Uterus (tissue), 2 donors: ENCODE measurements around the gene COPZ1.

Experiments used
- POLR2A ChIP-seq, 2 donors: fragments of 450-650 bp; IDR thresholded peaks; one replicate each; pipeline ENCODE4 v1.6.1; 2016; ENCODE audit warnings: antibody characterized with exemption in 2 of 2, mild to moderate bottlenecking in 1 of 2, moderate library complexity in 1 of 2
- TF ChIP-seq, protein P1 (sequence below), 4 experiments: fragments of 200-600 bp in 2 of 4; fragments of 450-650 bp in 2 of 4; sonication (generic) in 2 of 4; IDR thresholded peaks; one replicate each; pipeline ENCODE4 v1.5.1; 2016 to 2019; ENCODE audit warnings: antibody characterized with exemption in 4 of 4, mild to moderate bottlenecking in 2 of 4, moderate library complexity in 1 of 4

DNA sequence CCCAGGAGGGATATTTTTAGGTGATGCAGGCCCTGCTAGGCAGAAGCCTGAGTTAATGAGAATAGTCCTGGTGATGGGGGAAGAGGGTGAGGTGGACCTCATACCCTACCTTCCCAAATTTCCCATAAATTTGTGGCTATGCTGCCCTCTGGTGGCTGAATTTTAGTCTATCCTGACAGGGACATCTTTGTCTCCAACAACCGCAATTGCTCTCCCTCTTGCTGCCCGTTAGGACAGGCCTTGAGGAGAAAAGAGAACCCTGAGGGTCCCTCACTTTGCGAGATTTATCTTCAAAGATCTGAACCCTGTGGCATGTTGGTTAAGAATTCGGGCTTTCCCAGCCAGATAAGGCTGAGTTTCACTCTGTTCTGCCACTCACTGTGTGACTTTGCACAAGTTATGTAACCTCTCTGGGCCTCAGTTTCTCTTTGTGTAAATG, 69.4 kb downstream of the COPZ1 start:
- TF ChIP-seq, protein P1, sequence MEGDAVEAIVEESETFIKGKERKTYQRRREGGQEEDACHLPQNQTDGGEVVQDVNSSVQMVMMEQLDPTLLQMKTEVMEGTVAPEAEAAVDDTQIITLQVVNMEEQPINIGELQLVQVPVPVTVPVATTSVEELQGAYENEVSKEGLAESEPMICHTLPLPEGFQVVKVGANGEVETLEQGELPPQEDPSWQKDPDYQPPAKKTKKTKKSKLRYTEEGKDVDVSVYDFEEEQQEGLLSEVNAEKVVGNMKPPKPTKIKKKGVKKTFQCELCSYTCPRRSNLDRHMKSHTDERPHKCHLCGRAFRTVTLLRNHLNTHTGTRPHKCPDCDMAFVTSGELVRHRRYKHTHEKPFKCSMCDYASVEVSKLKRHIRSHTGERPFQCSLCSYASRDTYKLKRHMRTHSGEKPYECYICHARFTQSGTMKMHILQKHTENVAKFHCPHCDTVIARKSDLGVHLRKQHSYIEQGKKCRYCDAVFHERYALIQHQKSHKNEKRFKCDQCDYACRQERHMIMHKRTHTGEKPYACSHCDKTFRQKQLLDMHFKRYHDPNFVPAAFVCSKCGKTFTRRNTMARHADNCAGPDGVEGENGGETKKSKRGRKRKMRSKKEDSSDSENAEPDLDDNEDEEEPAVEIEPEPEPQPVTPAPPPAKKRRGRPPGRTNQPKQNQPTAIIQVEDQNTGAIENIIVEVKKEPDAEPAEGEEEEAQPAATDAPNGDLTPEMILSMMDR (IDR thresholded peaks at IDR 0.05), result peak; percentile 35 to 64 (median 51)
- TF ChIP-seq POLR2A (IDR thresholded peaks at IDR 0.05), result no peak
